Hepatocyte (in vitro differentiated cells): ENCODE measurements around the gene CEP135.

Source experiments
- CTCF ChIP-seq: fragments of 200-600 bp; sonication (generic); IDR thresholded peaks from 2 replicates; pipeline ENCODE4 v1.5.1; 2016; ENCODE audit warnings: antibody characterized with exemption, mild to moderate bottlenecking; ENCODE audit not compliant: poor library complexity
- EZH2 ChIP-seq: fragments of 200-600 bp; sonication (generic); IDR thresholded peaks from 2 replicates; pipeline ENCODE4 v1.6.1; 2016; ENCODE audit warnings: antibody characterized with exemption, mild to moderate bottlenecking, borderline replicate concordance
- EZH2phosphoT487 ChIP-seq: fragments of 200-600 bp; sonication (generic); IDR thresholded peaks from one replicate; pipeline ENCODE4 v1.6.1; 2018; ENCODE audit warnings: antibody characterized with exemption, mild to moderate bottlenecking, low read depth, moderate library complexity; ENCODE audit not compliant: unreplicated experiment, severe bottlenecking

- TF ChIP-seq CTCF: no peak
- no peak for TF ChIP-seq EZH2
- no peak for TF ChIP-seq EZH2phosphoT487
Measured at GRCh38 chr4:55925241-55925640, 23.5 kb upstream of the CEP135 start.
